OCI-LY7 (cell line): ENCODE results near the gene SRL. TPM values are rescaled to one million over a fixed set of nuclear protein-coding genes. Genes with fewer than 3 reads are reported as not detected.

ENCODE experiments used
- BruUV-seq: library from RNA; stranded (reverse); fragments of 400-500 nt; replicated peaks from 2 replicates; lab custom pipeline; 2021; lab: Mats Ljungman, UMichigan
- CTCF ChIA-PET: fragments of 300-600 bp; sonication (Branson Sonifier 250); formaldehyde crosslinking; loops from one replicate; lab custom pipeline; 2022; ENCODE audit warnings: antibody characterized with exemption; ENCODE audit not compliant: unreplicated experiment; lab: Charles Lee
- POLR2A ChIA-PET: fragments of 300-600 bp; sonication (Branson Sonifier 250); formaldehyde crosslinking; loops from one replicate; lab custom pipeline; 2022; ENCODE audit warnings: antibody characterized with exemption; lab: Charles Lee
- DNase-seq: peaks from one replicate; pipeline ENCODE4 v3.0.0-alpha.2; 2015; ENCODE audit warnings: low spot score
- H2AFZ ChIP-seq: fragments of 200-600 bp; sonication (generic), shearing (Covaris generic); 2 replicates; pipeline ENCODE4 v1.6.1; 2014; ENCODE audit warnings: mild to moderate bottlenecking, antibody characterized with exemption, low read length, moderate library complexity
- H3K27ac ChIP-seq: fragments of 200-600 bp; sonication (generic); 2 replicates; pipeline ENCODE4 v1.5.1; 2014; ENCODE audit warnings: mixed run types, low read depth, mild to moderate bottlenecking, moderate library complexity, low read length, inconsistent platforms; ENCODE audit not compliant: poor library complexity, severe bottlenecking
- H3K36me3 ChIP-seq: fragments of 200-600 bp; sonication (generic); 2 replicates; pipeline ENCODE4 v1.6.1; 2014; ENCODE audit warnings: mild to moderate bottlenecking, antibody characterized with exemption, low read length, moderate library complexity, mixed read lengths; ENCODE audit not compliant: insufficient read depth
- H3K4me1 ChIP-seq: fragments of 200-600 bp; sonication (generic); 2 replicates; pipeline ENCODE4 v1.5.1; 2014; ENCODE audit warnings: mild to moderate bottlenecking, low read length; ENCODE audit not compliant: insufficient read depth, poor library complexity, severe bottlenecking
- H3K4me2 ChIP-seq: fragments of 200-600 bp; sonication (generic); 2 replicates; pipeline ENCODE4 v1.6.1; 2014; ENCODE audit warnings: mild to moderate bottlenecking, low read length
- H3K4me3 ChIP-seq: fragments of 200-600 bp; sonication (generic); 2 replicates; pipeline ENCODE4 v1.5.1; 2014; ENCODE audit warnings: mild to moderate bottlenecking, low read depth, low read length; ENCODE audit not compliant: poor library complexity, severe bottlenecking
- H3K79me2 ChIP-seq: fragments of 200-600 bp; sonication (generic); 2 replicates; pipeline ENCODE4 v1.6.1; 2016; ENCODE audit warnings: low read depth, mild to moderate bottlenecking, low read length, moderate library complexity, mixed read lengths; ENCODE audit not compliant: insufficient read depth
- H3K9me2 ChIP-seq: fragments of 200-600 bp; sonication (generic); 2 replicates; pipeline ENCODE4 v1.6.1; 2016; ENCODE audit warnings: mild to moderate bottlenecking, low read length, mixed read lengths; ENCODE audit not compliant: insufficient read depth
- H3K9me3 ChIP-seq: fragments of 200-600 bp; sonication (generic); 2 replicates; pipeline ENCODE4 v1.6.1; 2014; ENCODE audit warnings: mild to moderate bottlenecking, mixed run types, low read length, mixed read lengths
- H4K20me1 ChIP-seq: fragments of 200-600 bp; sonication (generic); 2 replicates; pipeline ENCODE4 v1.6.1; 2014; ENCODE audit warnings: mild to moderate bottlenecking, antibody characterized with exemption, low read length, moderate library complexity, mixed read lengths; ENCODE audit not compliant: insufficient read depth
- CTCF ChIP-seq: fragments of 200-600 bp; sonication (generic); conservative IDR thresholded peaks from 2 replicates; pipeline ENCODE4 v1.5.1; 2014; ENCODE audit warnings: mild to moderate bottlenecking, antibody characterized with exemption, low read length, moderate library complexity, mixed read lengths
- EZH2phosphoT487 ChIP-seq: fragments of 200-600 bp; sonication (generic); IDR thresholded peaks from 2 replicates; pipeline ENCODE4 v1.6.1; 2018; ENCODE audit warnings: low read depth, borderline replicate concordance, mild to moderate bottlenecking, mixed run types, antibody characterized with exemption, low read length, moderate library complexity, mixed read lengths
- intact Hi-C: fragments of 100-400 bp; cut with micrococcal nuclease; formaldehyde crosslinking; loops from one replicate; pipeline ENCODE4 v1.10.0; 2022; ENCODE audit not compliant: unreplicated experiment
- total RNA-seq, 2 experiments: library from RNA; depleted of rRNA in 1 of 2; stranded (reverse); fragments of >200 nt in 1 of 2; shearing (Covaris generic) in 1 of 2; gene quantifications; 2 replicates each; pipeline ENCODE4 v1.2.3, GENCODE V29; 2014 to 2022

Gene SRL
- total RNA-seq, 2 experiments from 2014 or later: not detected

GRCh38 chr16:4207229-4207628, 34.7 kb downstream of the SRL start:
- DNase-seq: no peak
- Histone ChIP-seq H3K27ac (no peak overlapping the region), H3K4me1 (no peaks in the 10 kb centered on the region), H4K20me1 (no peaks in the 10 kb centered on the region), H3K4me3 (no peak overlapping the region), H3K9me2 (no peaks in the 10 kb centered on the region), H2AFZ (no peak overlapping the region), H3K36me3 (no peaks in the 10 kb centered on the region), H3K9me3 (no peaks in the 10 kb centered on the region), H3K79me2 (no peaks in the 10 kb centered on the region), H3K4me2 (no peak overlapping the region)
- TF ChIP-seq CTCF (no peak), EZH2phosphoT487 (no peak)
- intact Hi-C loops: no loop called here
- no TSS peak for BruUV-seq
- ChIA-PET POLR2A (no interaction called here), CTCF (no interaction called here)

GRCh38 chr16:4206680-4207079, 35.2 kb downstream of the SRL start:
- BruUV-seq: no TSS peak
- ChIA-PET CTCF (no interaction called here), POLR2A (no interaction called here)
- no peak for DNase-seq
- Histone ChIP-seq H3K9me3 (no peaks in the 10 kb centered on the region), H3K4me3 (no peak overlapping the region), H3K4me2 (no peak overlapping the region), H3K27ac (no peak overlapping the region), H2AFZ (no peak overlapping the region), H4K20me1 (no peaks in the 10 kb centered on the region), H3K36me3 (no peaks in the 10 kb centered on the region), H3K4me1 (no peaks in the 10 kb centered on the region), H3K79me2 (no peaks in the 10 kb centered on the region), H3K9me2 (no peaks in the 10 kb centered on the region)
- intact Hi-C loops: no loop called here
- TF ChIP-seq CTCF: no peak
- no peak for TF ChIP-seq EZH2phosphoT487

- BruUV-seq: no TSS peak
- ChIA-PET CTCF (no interaction called here), POLR2A (interaction anchor here (0.6 kb wide), 1 partner anchor 11 kb away, joined by 4 read pairs; no protein-coding TSS in a partner anchor)
- H3K27ac ChIP-seq: no peak overlapping the region
- no peaks in the 10 kb centered on the region for H3K36me3 ChIP-seq
- H4K20me1 ChIP-seq: no peaks in the 10 kb centered on the region
- H3K4me2 ChIP-seq: no peak overlapping the region
- no peak for TF ChIP-seq EZH2phosphoT487
- TF ChIP-seq CTCF: no peak
- H3K9me3 ChIP-seq: no peaks in the 10 kb centered on the region
- no peak overlapping the region for H2AFZ ChIP-seq
- intact Hi-C loops: no loop called here
- H3K9me2 ChIP-seq: no peaks in the 10 kb centered on the region
- no peak overlapping the region for H3K4me3 ChIP-seq
- H3K79me2 ChIP-seq: no peaks in the 10 kb centered on the region
- no peak for DNase-seq
- H3K4me1 ChIP-seq: no peaks in the 10 kb centered on the region
Measured at GRCh38 chr16:4205971-4206370, 35.9 kb downstream of the SRL start.
